Upper lobe of left lung (tissue), 6 donors: ENCODE measurements around the gene CDH11. TPM values are rescaled to one million over a fixed set of nuclear protein-coding genes. Genes with fewer than 3 reads are reported as not detected.

Source experiments
- ATAC-seq, 2 donors: fragments of 200-7000 bp; cut with Tn5 transposase; one replicate each; pipeline ENCODE4 v1.9.1; 2022; ENCODE audit warnings: mild to moderate bottlenecking in 2 of 2, moderate library complexity in 2 of 2; ENCODE audit not compliant: low FRiP score in 2 of 2
- DNase-seq, 2 donors: peaks; one replicate each; pipeline ENCODE4 v3.0.0-alpha.2; 2019 to 2020
- H3K27ac ChIP-seq, 4 donors: fragments of 200-600 bp; sonication (generic); one replicate each; pipeline ENCODE4 v1.5.1; 2016 to 2019
- H3K27me3 ChIP-seq, 4 donors: fragments of 200-600 bp; sonication (generic); one replicate each; pipeline ENCODE4 v1.5.1; 2017 to 2019
- H3K36me3 ChIP-seq, 4 donors: fragments of 200-600 bp; sonication (generic); one replicate each; pipeline ENCODE4 v1.5.1; 2016 to 2019
- H3K4me1 ChIP-seq, 4 donors: fragments of 200-600 bp; sonication (generic); one replicate each; pipeline ENCODE4 v1.5.1; 2018 to 2019
- H3K4me3 ChIP-seq, 4 donors: fragments of 200-600 bp; sonication (generic); one replicate each; pipeline ENCODE4 v1.5.1; 2017 to 2019; ENCODE audit warnings: mild to moderate bottlenecking in 2 of 4, moderate library complexity in 1 of 4
- H3K9me3 ChIP-seq, 4 donors: fragments of 200-600 bp; sonication (generic); one replicate each; pipeline ENCODE4 v1.5.1; 2018 to 2019
- CTCF ChIP-seq, 6 experiments: fragments of 450-650 bp in 4 of 6; fragments of 200-600 bp in 2 of 6; sonication (generic) in 2 of 6; IDR thresholded peaks; one replicate each; pipeline ENCODE4 v1.5.1; 2016 to 2019; ENCODE audit warnings: antibody characterized with exemption in 6 of 6
- EP300 ChIP-seq, 4 donors: sonication (generic); formaldehyde crosslinking; IDR thresholded peaks; one replicate each; pipeline ENCODE4 v1.5.1; 2017; ENCODE audit warnings: antibody characterized with exemption in 4 of 4, control low read depth in 2 of 4
- POLR2A ChIP-seq, 4 donors: fragments of 450-650 bp; IDR thresholded peaks; one replicate each; pipeline ENCODE4 v1.5.1; 2016 to 2017; ENCODE audit warnings: antibody characterized with exemption in 4 of 4, mild to moderate bottlenecking in 2 of 4
- POLR2AphosphoS5 ChIP-seq, 2 donors: sonication (generic); formaldehyde crosslinking; IDR thresholded peaks; one replicate each; pipeline ENCODE4 v1.5.1; 2017; ENCODE audit warnings: antibody characterized with exemption in 2 of 2
- WGBS, 2 donors: methylation state at CpG; one replicate each; pipeline ENCODE4 v1.1.5; 2017 to 2018; 5-methylcytosine and 5-hydroxymethylcytosine counted together
- total RNA-seq, 6 donors: library from RNA; depleted of rRNA in 4 of 6; stranded (reverse); fragments of >200 nt in 4 of 6; gene quantifications; one replicate each; pipeline versions ENCODE4 v1.1.0 to v1.2.1, GENCODE V29; 2016 to 2021
- donor health status: DM: no; HTN: no; CAD: no; lungs with moderate emphysema.
- donor health status: DM: no; HTN: yes; CAD: no; lungs with severe emphysema.

The CDH11 gene
- total RNA-seq, 6 donors from 2014 or later = 20.9 to 164 (median 74.2) TPM

- Histone ChIP-seq H3K36me3 (no peaks in the 10 kb centered on the region), H3K9me3 (no peaks in the 10 kb centered on the region), H3K4me3 (no peak overlapping the region), H3K27ac (no peak overlapping the region), H3K27me3 (no peaks in the 10 kb centered on the region), H3K4me1 (no peaks in the 10 kb centered on the region)
- TF ChIP-seq CTCF (IDR thresholded peaks at IDR 0.05) (no peak), POLR2AphosphoS5 (IDR thresholded peaks at IDR 0.05) (no peak), EP300 (IDR thresholded peaks at IDR 0.05) (no peak), POLR2A (IDR thresholded peaks at IDR 0.05) (no peak)
- DNase-seq (no peak), ATAC-seq (no peak)
- WGBS, 2 donors = 85 to 92% methylated on average over 2 of the region's 2 CpGs
Measured at GRCh38 chr16:65032387-65032786, 89.5 kb downstream of the CDH11 start.

GRCh38 chr16:65024767-65025178 is 97.1 kb downstream of the CDH11 start:
- Histone ChIP-seq H3K36me3 (no peaks in the 10 kb centered on the region), H3K4me1 (no peaks in the 10 kb centered on the region), H3K27me3 (no peaks in the 10 kb centered on the region), H3K9me3 (no peaks in the 10 kb centered on the region), H3K27ac (no peak overlapping the region), H3K4me3 (no peak overlapping the region)
- DNase-seq (no peak), ATAC-seq (no peak)
- no peak for TF ChIP-seq CTCF (IDR thresholded peaks at IDR 0.05)
- TF ChIP-seq POLR2A (IDR thresholded peaks at IDR 0.05) = no peak

GRCh38 chr16:65023802-65024201 is 98.1 kb downstream of the CDH11 start:
- WGBS, 2 donors = 82 to 87% methylated on average over 4 of the region's 4 CpGs
- TF ChIP-seq POLR2AphosphoS5 (IDR thresholded peaks at IDR 0.05) = no peak
- TF ChIP-seq EP300 (IDR thresholded peaks at IDR 0.05) = no peak
- TF ChIP-seq POLR2A (IDR thresholded peaks at IDR 0.05) = no peak
- TF ChIP-seq CTCF (IDR thresholded peaks at IDR 0.05) = no peak

DNA sequence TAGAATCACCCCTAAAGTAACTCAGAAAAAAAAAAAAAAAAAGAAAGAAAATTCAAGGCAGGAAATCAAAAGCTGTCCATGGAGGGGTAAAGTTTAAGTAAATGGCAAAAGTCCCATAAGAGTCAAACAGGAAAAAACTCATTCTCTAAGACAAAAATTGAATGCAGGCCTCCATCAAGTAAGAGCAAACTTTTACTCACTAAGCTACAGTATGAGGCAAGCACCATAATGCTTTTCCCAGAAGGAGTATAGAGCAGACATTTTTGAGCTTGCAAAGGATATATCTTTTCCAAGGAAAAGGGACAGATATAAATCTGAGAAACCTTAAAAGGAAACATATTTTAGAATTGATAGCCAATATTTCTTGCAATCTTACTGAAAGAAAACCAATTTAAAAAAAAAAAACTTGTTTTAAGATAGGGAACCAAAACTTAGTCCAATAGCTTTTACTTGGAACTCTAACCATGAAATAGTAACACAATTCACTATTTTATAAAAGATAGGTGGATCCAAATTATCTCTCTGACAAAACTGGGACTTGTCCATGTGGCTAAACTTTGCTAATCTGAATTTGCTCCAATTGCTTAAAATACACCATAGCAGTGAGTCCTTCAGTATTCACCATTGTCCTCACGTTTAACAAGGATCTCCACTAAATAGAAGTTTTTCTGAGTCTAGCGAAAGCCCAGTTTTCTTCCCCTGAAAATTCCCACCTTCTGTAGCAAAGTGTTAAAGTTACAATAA is 99.8 kb downstream of the CDH11 start:
- no peaks in the 10 kb centered on the region for H3K9me3 ChIP-seq
- DNase-seq (no peak), ATAC-seq (no peak)
- TF ChIP-seq CTCF (IDR thresholded peaks at IDR 0.05) = no peak
- TF ChIP-seq EP300 (IDR thresholded peaks at IDR 0.05) = no peak
- TF ChIP-seq POLR2A (IDR thresholded peaks at IDR 0.05) = no peak
- TF ChIP-seq POLR2AphosphoS5 (IDR thresholded peaks at IDR 0.05) = no peak
- no peaks in the 10 kb centered on the region for H3K27me3 ChIP-seq
- H3K27ac ChIP-seq = no peak overlapping the region
- H3K4me1 ChIP-seq = no peaks in the 10 kb centered on the region
- H3K36me3 ChIP-seq = no peaks in the 10 kb centered on the region
- 75 to 89% methylated on average over 2 of the region's 2 CpGs for WGBS, 2 donors
- no peak overlapping the region for H3K4me3 ChIP-seq

More at GRCh38 chr16:65023802-65024201, 98.1 kb downstream of the CDH11 start:
- ATAC-seq (no peak), DNase-seq (no peak)
- Histone ChIP-seq H3K27ac (no peak overlapping the region), H3K36me3 (no peaks in the 10 kb centered on the region), H3K27me3 (no peaks in the 10 kb centered on the region), H3K4me1 (no peaks in the 10 kb centered on the region), H3K4me3 (no peak overlapping the region), H3K9me3 (no peaks in the 10 kb centered on the region)

GRCh38 chr16:65016754-65017153 is 105.1 kb downstream of the CDH11 start:
- no peaks in the 10 kb centered on the region for H3K4me1 ChIP-seq
- no peaks in the 10 kb centered on the region for H3K27me3 ChIP-seq
- H3K27ac ChIP-seq = no peak overlapping the region
- DNase-seq (no peak), ATAC-seq (no peak)
- H3K36me3 ChIP-seq = no peaks in the 10 kb centered on the region
- H3K4me3 ChIP-seq = no peak overlapping the region
- H3K9me3 ChIP-seq = no peaks in the 10 kb centered on the region
- no peak for TF ChIP-seq POLR2AphosphoS5 (IDR thresholded peaks at IDR 0.05)
- no peak for TF ChIP-seq EP300 (IDR thresholded peaks at IDR 0.05)
- TF ChIP-seq CTCF (IDR thresholded peaks at IDR 0.05) = no peak
- no peak for TF ChIP-seq POLR2A (IDR thresholded peaks at IDR 0.05)
